ENCODE data around the gene IMPACT.

Gene IMPACT

DNA sequence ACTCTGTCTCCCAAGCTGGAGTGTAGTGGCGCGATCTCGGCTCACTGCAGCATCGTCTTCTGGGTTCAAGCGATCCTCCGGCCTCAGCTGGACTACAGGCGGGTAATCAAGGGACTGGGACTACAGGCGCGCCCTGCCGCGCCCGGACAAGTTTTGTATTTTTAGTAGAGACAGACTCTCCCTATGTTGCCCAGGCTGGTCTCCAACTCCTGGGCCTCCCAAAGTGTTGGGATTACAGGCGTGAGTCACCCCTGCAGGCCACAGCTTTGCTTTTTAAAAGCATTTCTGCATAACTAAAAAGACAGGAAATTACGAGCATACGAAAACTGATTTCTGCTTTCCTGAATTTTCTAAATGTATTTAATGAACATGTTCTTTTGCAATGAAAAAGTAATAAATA is 27.9 kb upstream of the IMPACT start:
- H3K9me3 ChIP-seq (ENCODE audit: control insufficient read depth in 2 of 2, low read length in 2 of 2) = no peaks in the 10 kb centered on the region
- no peaks in the 10 kb centered on the region for H3K27me3 ChIP-seq (ENCODE audit: control insufficient read depth in 1 of 2, insufficient read depth in 2 of 2, low read length in 2 of 2)
- no peak overlapping the region for H3K9ac ChIP-seq (ENCODE audit: low read length in 2 of 2)
- H3K36me3 ChIP-seq (ENCODE audit: control insufficient read depth in 2 of 2, insufficient read depth in 2 of 2, low read length in 2 of 2) = no peaks in the 10 kb centered on the region
- H3K4me1 ChIP-seq (ENCODE audit: control insufficient read depth, insufficient read depth, low read length) = peaks cover 6% of the 10 kb centered on the region
- H3K4me3 ChIP-seq (ENCODE audit: low read length in 2 of 2) = peak overlapping the region in 1 of 2 donors; percentile 88
- H3K27ac ChIP-seq (ENCODE audit: low read length) = no peak overlapping the region

DNA sequence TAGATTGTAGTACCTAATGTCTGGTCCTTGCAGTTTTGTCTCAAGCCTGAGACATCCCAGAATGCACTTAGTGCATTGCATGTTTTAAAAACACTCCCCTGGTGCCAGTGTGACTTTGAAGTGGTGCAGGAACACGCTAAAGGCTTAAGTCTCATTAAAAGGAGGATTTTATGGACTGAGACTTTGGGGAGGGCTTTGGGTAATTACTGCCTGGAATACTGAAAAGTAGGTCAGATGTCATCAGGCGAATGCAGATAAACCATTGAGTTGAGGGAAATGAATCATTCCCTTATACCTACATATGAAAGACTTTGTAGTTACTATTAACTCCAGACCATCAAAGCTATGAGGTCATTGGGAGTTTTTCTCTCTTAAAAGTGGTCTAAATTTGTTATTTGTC is 25.9 kb upstream of the IMPACT start:
- Histone ChIP-seq H3K27me3 (ENCODE audit: control insufficient read depth in 1 of 2, insufficient read depth in 2 of 2, low read length in 2 of 2) (no peaks in the 10 kb centered on the region), H3K4me3 (ENCODE audit: low read length in 2 of 2) (no peak overlapping the region), H3K27ac (ENCODE audit: low read length) (no peak overlapping the region), H3K4me1 (ENCODE audit: control insufficient read depth, insufficient read depth, low read length) (peaks cover 6% of the 10 kb centered on the region), H3K9me3 (ENCODE audit: control insufficient read depth in 2 of 2, low read length in 2 of 2) (no peaks in the 10 kb centered on the region), H3K36me3 (ENCODE audit: control insufficient read depth in 2 of 2, insufficient read depth in 2 of 2, low read length in 2 of 2) (no peaks in the 10 kb centered on the region), H3K9ac (ENCODE audit: low read length in 2 of 2) (no peak overlapping the region)

DNA sequence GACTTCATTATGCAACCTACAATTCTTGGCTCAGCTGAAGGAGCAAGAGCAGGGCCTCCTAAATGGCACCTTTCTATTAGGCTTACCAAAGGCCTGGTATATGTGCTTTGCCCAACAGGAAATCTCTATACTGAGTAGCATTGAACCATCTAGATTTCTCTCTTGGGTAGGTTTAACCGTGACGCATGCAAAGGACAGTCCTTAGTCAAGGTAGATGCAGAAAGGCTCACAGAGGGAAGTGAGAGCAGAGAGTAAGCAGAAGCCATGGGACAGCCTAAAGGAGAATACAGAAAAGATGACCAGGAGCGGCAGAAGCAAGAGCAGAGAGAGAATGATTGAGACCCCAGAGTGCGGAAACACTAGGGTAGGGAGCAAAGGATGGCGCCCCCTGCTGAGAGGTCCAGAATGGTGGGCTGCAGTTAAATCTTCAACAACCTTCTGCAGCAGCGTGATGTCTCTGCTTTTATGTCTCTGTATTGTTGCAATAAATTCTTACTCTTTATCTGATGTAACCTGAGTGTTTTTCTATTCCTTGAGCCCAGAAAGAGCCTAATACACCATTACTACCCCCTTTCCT is 24.2 kb upstream of the IMPACT start:
- Histone ChIP-seq H3K27ac (ENCODE audit: low read length) (no peak overlapping the region), H3K4me3 (ENCODE audit: low read length in 2 of 2) (no peak overlapping the region), H3K9me3 (ENCODE audit: control insufficient read depth in 2 of 2, low read length in 2 of 2) (no peaks in the 10 kb centered on the region), H3K4me1 (ENCODE audit: control insufficient read depth, insufficient read depth, low read length) (peaks cover 5% of the 10 kb centered on the region), H3K36me3 (ENCODE audit: control insufficient read depth in 2 of 2, insufficient read depth in 2 of 2, low read length in 2 of 2) (no peaks in the 10 kb centered on the region), H3K9ac (ENCODE audit: low read length in 2 of 2) (no peak overlapping the region), H3K27me3 (ENCODE audit: control insufficient read depth in 1 of 2, insufficient read depth in 2 of 2, low read length in 2 of 2) (no peaks in the 10 kb centered on the region)

DNA sequence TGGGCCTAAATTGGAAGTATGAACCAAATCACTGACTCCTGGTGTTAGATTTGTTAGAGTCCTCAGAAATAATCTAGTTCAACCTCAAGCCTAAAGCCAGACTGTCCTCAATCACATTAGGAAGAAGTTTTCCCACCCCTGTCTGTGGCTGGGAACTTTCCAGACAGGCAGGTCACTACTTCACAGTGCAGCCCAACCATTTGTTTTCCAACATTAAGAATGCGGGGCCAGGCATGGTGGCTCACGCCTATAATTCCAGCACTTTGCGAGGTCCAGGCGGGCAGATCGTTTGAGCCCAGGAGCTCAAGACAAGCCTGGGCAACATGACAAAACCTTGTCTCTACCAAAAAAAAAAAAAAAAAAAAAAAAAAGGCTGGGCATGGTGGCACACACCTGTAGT is 23.4 kb upstream of the IMPACT start:
- Histone ChIP-seq H3K36me3 (ENCODE audit: control insufficient read depth in 2 of 2, insufficient read depth in 2 of 2, low read length in 2 of 2) (no peaks in the 10 kb centered on the region), H3K4me3 (ENCODE audit: low read length in 2 of 2) (no peak overlapping the region), H3K9ac (ENCODE audit: low read length in 2 of 2) (no peak overlapping the region), H3K9me3 (ENCODE audit: control insufficient read depth in 2 of 2, low read length in 2 of 2) (no peaks in the 10 kb centered on the region), H3K27me3 (ENCODE audit: control insufficient read depth in 1 of 2, insufficient read depth in 2 of 2, low read length in 2 of 2) (no peaks in the 10 kb centered on the region), H3K4me1 (ENCODE audit: control insufficient read depth, insufficient read depth, low read length) (no peaks in the 10 kb centered on the region), H3K27ac (ENCODE audit: low read length) (no peak overlapping the region)

DNA sequence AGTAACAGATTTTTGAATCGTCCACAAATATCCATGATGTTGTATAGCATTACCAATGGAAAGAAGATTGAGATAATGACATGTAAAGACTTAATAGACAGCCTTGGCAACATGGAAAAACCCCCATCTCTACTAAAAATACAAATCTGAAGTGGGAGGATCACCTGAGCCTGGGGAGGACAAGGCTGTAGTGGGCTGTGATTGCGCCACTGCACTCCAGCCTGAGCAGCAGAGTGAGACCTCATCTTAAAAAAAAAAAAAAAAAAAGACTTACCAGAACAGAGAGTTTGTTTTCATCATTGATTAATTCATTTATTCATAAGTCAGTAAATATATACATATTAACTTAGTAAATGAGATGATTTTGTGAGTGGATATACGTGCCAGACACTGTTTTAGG is 21.9 kb upstream of the IMPACT start:
- H3K36me3 ChIP-seq (ENCODE audit: control insufficient read depth in 2 of 2, insufficient read depth in 2 of 2, low read length in 2 of 2) = no peaks in the 10 kb centered on the region
- H3K9ac ChIP-seq (ENCODE audit: low read length in 2 of 2) = no peak overlapping the region
- no peak overlapping the region for H3K4me3 ChIP-seq (ENCODE audit: low read length in 2 of 2)
- no peak overlapping the region for H3K27ac ChIP-seq (ENCODE audit: low read length)
- H3K4me1 ChIP-seq (ENCODE audit: control insufficient read depth, insufficient read depth, low read length) = no peaks in the 10 kb centered on the region
- H3K27me3 ChIP-seq (ENCODE audit: control insufficient read depth in 1 of 2, insufficient read depth in 2 of 2, low read length in 2 of 2) = no peaks in the 10 kb centered on the region
- no peaks in the 10 kb centered on the region for H3K9me3 ChIP-seq (ENCODE audit: control insufficient read depth in 2 of 2, low read length in 2 of 2)

DNA sequence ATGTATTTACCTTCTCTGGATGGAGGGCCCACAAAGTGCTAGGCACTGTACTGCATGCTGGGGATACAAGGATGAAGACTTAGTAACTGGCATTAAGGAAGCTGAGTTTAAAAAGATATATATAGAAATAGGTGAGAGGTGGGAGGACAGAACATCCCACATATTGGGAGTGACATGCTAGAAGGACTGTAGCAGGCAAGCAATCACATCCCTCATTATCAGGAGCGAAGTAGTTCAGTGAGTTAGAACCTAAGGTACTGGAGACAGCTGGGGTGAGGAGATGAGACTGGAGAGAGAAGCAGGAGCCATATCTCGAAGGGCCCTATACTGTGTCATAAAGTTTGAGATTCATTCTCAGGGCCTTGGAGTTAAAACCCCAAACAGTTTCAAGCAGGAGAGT is 18.0 kb upstream of the IMPACT start:
- Histone ChIP-seq H3K27me3 (ENCODE audit: control insufficient read depth in 1 of 2, insufficient read depth in 2 of 2, low read length in 2 of 2) (no peaks in the 10 kb centered on the region), H3K27ac (ENCODE audit: low read length) (no peak overlapping the region), H3K4me3 (ENCODE audit: low read length in 2 of 2) (no peak overlapping the region), H3K36me3 (ENCODE audit: control insufficient read depth in 2 of 2, insufficient read depth in 2 of 2, low read length in 2 of 2) (no peaks in the 10 kb centered on the region), H3K9me3 (ENCODE audit: control insufficient read depth in 2 of 2, low read length in 2 of 2) (no peaks in the 10 kb centered on the region), H3K9ac (ENCODE audit: low read length in 2 of 2) (no peak overlapping the region), H3K4me1 (ENCODE audit: control insufficient read depth, insufficient read depth, low read length) (no peaks in the 10 kb centered on the region)

DNA sequence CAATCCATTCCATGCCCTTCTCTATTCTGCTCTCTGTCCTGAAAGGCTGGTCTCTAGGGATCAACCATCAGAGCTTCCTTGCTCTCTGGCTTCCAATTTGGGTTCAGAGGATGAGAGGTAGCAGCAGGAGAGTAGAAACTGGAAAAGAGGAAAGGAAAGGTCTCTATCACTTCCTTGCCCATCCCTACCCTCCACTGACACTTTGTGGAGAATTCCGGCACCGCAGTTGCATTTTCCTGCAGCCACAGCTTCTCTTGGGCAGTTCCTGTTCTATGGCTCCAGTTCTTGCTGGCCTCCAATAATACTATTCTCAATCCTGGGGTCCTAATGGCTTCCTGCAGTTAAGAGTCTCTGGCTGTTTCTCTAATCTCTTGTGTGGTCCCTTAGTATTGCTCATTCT is 13.3 kb upstream of the IMPACT start:
- Histone ChIP-seq H3K27ac (ENCODE audit: low read length) (no peak overlapping the region), H3K27me3 (ENCODE audit: control insufficient read depth in 1 of 2, insufficient read depth in 2 of 2, low read length in 2 of 2) (peaks cover 0 to under 1% of the 10 kb centered on the region in 2 donors), H3K36me3 (ENCODE audit: control insufficient read depth in 2 of 2, insufficient read depth in 2 of 2, low read length in 2 of 2) (no peaks in the 10 kb centered on the region)

DNA sequence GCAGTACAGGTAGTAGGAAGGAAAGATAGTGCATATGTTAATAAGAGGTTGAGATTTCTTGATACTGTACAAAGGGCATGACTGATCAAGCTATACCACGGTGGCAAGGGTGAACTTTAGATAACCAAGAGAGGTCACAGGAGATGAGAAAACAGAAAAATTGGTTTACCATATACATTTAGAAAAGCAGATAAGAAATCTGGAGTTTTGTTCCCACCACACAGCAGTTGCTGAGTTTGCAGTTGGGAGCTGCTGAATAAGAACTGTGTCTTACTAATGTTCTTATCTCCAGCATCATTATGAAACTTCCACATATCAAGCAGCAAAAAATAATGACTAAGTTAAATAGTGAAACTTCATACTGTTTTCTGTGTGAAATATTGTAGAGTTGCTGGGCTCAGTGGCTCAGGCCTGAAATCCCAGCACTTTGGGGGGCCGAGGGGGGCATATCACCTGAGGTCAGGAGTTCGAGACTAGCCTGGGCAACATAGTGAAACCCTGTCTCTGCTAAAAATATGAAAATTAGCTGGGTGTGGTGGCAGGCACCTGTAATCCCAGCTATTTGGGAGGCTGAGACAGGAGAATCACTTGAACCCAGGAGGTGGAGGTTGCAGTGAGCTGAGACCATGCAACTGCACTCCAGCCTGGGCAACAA is 12.0 kb upstream of the IMPACT start:
- Histone ChIP-seq H3K9ac (ENCODE audit: low read length in 2 of 2) (no peak overlapping the region), H3K4me3 (ENCODE audit: low read length in 2 of 2) (no peak overlapping the region), H3K36me3 (ENCODE audit: control insufficient read depth in 2 of 2, insufficient read depth in 2 of 2, low read length in 2 of 2) (no peaks in the 10 kb centered on the region)

More for the DNA sequence above, 13.3 kb upstream of the IMPACT start:
- no peak overlapping the region for H3K4me3 ChIP-seq (ENCODE audit: low read length in 2 of 2)
- H3K4me1 ChIP-seq (ENCODE audit: control insufficient read depth, insufficient read depth, low read length) = peaks cover 2% of the 10 kb centered on the region
- no peaks in the 10 kb centered on the region for H3K9me3 ChIP-seq (ENCODE audit: control insufficient read depth in 2 of 2, low read length in 2 of 2)
- no peak overlapping the region for H3K9ac ChIP-seq (ENCODE audit: low read length in 2 of 2)

DNA sequence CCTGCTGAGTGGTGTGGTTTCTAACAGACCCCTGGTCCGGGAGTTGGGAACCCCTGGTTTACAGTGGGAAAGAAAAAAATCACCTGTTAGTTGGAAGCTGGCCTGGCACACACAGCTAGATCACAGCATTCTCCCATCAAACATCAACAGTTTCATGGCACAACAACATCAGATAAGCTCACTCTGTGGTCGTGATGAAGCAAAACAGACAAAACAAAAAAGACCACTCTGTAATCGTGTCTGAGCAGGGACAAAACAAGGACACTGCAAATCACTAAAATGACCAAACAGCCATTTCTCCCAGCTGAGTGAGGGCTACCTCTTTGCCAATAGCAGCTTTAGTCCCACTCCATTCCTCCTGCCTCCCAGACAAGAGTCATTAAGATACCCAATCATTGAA is 9.0 kb upstream of the IMPACT start:
- peaks cover under 1 to 5% of the 10 kb centered on the region in 2 donors for H3K27me3 ChIP-seq (ENCODE audit: control insufficient read depth in 1 of 2, insufficient read depth in 2 of 2, low read length in 2 of 2)
- H3K9ac ChIP-seq (ENCODE audit: low read length in 2 of 2) = no peak overlapping the region
- no peaks in the 10 kb centered on the region for H3K9me3 ChIP-seq (ENCODE audit: control insufficient read depth in 2 of 2, low read length in 2 of 2)
- H3K36me3 ChIP-seq (ENCODE audit: control insufficient read depth in 2 of 2, insufficient read depth in 2 of 2, low read length in 2 of 2) = no peaks in the 10 kb centered on the region
- H3K27ac ChIP-seq (ENCODE audit: low read length) = no peak overlapping the region
- no peak overlapping the region for H3K4me3 ChIP-seq (ENCODE audit: low read length in 2 of 2)
- H3K4me1 ChIP-seq (ENCODE audit: control insufficient read depth, insufficient read depth, low read length) = peaks cover 2% of the 10 kb centered on the region

More for the DNA sequence above, 12.0 kb upstream of the IMPACT start:
- H3K27ac ChIP-seq (ENCODE audit: low read length) = no peak overlapping the region
- H3K9me3 ChIP-seq (ENCODE audit: control insufficient read depth in 2 of 2, low read length in 2 of 2) = no peaks in the 10 kb centered on the region
- peaks cover 2% of the 10 kb centered on the region for H3K4me1 ChIP-seq (ENCODE audit: control insufficient read depth, insufficient read depth, low read length)
- peaks cover 0 to 5% of the 10 kb centered on the region in 2 donors for H3K27me3 ChIP-seq (ENCODE audit: control insufficient read depth in 1 of 2, insufficient read depth in 2 of 2, low read length in 2 of 2)

DNA sequence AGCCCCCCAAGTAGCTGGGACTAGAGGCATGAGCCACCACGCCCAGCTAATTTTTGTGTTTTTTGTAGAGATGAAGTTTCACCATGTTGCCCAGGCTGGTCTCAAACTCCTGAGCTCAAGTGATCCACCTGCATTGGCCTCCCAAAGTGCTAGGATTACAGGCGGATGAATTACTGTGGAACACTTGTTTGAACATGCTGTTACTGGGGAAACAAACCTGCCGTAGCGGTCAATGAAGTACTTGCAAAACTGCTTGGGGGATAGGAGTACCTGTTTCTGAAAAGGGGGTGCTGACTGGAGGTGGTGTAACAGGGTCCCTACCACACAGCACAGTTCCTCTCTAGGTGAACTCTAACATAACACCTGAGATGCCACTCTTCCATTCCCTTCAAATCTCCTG is 5.9 kb upstream of the IMPACT start:
- H3K36me3 ChIP-seq (ENCODE audit: control insufficient read depth in 2 of 2, insufficient read depth in 2 of 2, low read length in 2 of 2) = no peaks in the 10 kb centered on the region
- H3K27me3 ChIP-seq (ENCODE audit: control insufficient read depth in 1 of 2, insufficient read depth in 2 of 2, low read length in 2 of 2) = peaks cover 7 to 8% of the 10 kb centered on the region in 2 donors
- H3K4me1 ChIP-seq (ENCODE audit: control insufficient read depth, insufficient read depth, low read length) = peaks cover 2% of the 10 kb centered on the region
- H3K4me3 ChIP-seq (ENCODE audit: low read length in 2 of 2) = no peak overlapping the region
- H3K9ac ChIP-seq (ENCODE audit: low read length in 2 of 2) = no peak overlapping the region
- H3K27ac ChIP-seq (ENCODE audit: low read length) = no peak overlapping the region
- no peaks in the 10 kb centered on the region for H3K9me3 ChIP-seq (ENCODE audit: control insufficient read depth in 2 of 2, low read length in 2 of 2)

DNA sequence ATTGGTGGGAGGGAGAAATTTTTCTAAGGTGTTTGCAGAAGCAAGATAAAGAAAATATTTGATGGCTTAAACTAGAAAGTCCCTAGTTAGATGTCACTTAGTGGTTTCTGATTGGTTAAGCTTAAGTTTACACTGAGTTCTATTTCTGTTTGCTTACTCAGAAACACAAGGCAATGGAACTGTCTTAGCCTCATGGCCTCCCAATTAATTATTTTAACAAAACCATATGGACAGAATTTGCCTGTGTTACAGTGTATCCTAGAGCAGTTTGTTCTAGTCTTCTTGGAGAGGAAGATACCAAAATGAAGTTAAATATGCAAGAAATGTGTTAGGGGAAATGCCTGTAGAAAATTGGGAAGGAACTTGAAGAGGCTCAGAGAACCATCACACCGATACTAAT is 4.6 kb upstream of the IMPACT start:
- no peak overlapping the region for H3K27ac ChIP-seq (ENCODE audit: low read length)
- H3K36me3 ChIP-seq (ENCODE audit: control insufficient read depth in 2 of 2, insufficient read depth in 2 of 2, low read length in 2 of 2) = no peaks in the 10 kb centered on the region
- H3K4me3 ChIP-seq (ENCODE audit: low read length in 2 of 2) = no peak overlapping the region
- peaks cover 7 to 8% of the 10 kb centered on the region in 2 donors for H3K27me3 ChIP-seq (ENCODE audit: control insufficient read depth in 1 of 2, insufficient read depth in 2 of 2, low read length in 2 of 2)
- no peak overlapping the region for H3K9ac ChIP-seq (ENCODE audit: low read length in 2 of 2)
- no peaks in the 10 kb centered on the region for H3K9me3 ChIP-seq (ENCODE audit: control insufficient read depth in 2 of 2, low read length in 2 of 2)
- H3K4me1 ChIP-seq (ENCODE audit: control insufficient read depth, insufficient read depth, low read length) = peaks cover 4% of the 10 kb centered on the region
